Activated CD8-positive, alpha-beta memory T cell treated with anti-CD3 and anti-CD28 coated beads, Interleukin-2, amount 10 ng/mL, durations not matched to agents 7 days and 5 days (primary cell): Measurements from ENCODE around the gene CFAP90. TPM values are rescaled to one million over a fixed set of nuclear protein-coding genes. Genes with fewer than 3 reads are reported as not detected.
A peak's percentile ranks its signal among the peaks of the same experiment; 100 is the strongest.

Source experiments
- ATAC-seq: fragments of 150-1000 bp; cut with Tn5 transposase; one replicate; pipeline ENCODE4 v1.10.0; 2021; ENCODE audit warnings: moderate library complexity
- CTCF ChIA-PET: fragments of 350-600 bp; sonication (Branson Sonifier 250); formaldehyde crosslinking; loops from one replicate; lab custom pipeline; 2021; ENCODE audit warnings: antibody characterized with exemption; lab: Charles Lee
- DNase-seq: peaks from one replicate; pipeline ENCODE4 v3.0.0-alpha.2; 2020
- H3K27ac Mint-ChIP-seq: one replicate; pipeline ENCODE4 v1.8.0; 2021; ENCODE audit warnings: mild to moderate bottlenecking, mixed read lengths
- H3K27me3 Mint-ChIP-seq: one replicate; pipeline ENCODE4 v1.8.0; 2021; ENCODE audit warnings: mixed read lengths
- H3K36me3 Mint-ChIP-seq: one replicate; pipeline ENCODE4 v1.8.0; 2021; ENCODE audit warnings: mild to moderate bottlenecking, mixed read lengths
- H3K4me1 Mint-ChIP-seq: one replicate; pipeline ENCODE4 v1.8.0; 2021; ENCODE audit warnings: mixed read lengths
- H3K4me3 Mint-ChIP-seq: one replicate; pipeline ENCODE4 v1.8.0; 2021; ENCODE audit warnings: mild to moderate bottlenecking, moderate library complexity, mixed read lengths
- H3K9me3 Mint-ChIP-seq: one replicate; pipeline ENCODE4 v1.8.0; 2022; ENCODE audit warnings: low read depth, mixed read lengths
- total RNA-seq, 2 experiments: library from RNA; stranded (reverse); gene quantifications; one replicate each; pipeline ENCODE4 v1.2.3, GENCODE V29; 2021

The CFAP90 gene
- total RNA-seq, 2 experiments from 2014 or later, result not detected

- Mint-ChIP-seq H3K4me3 (no peak overlapping the region), H3K27ac (peak overlapping the region; percentile 80), H3K27me3 (peaks cover 11% of the 10 kb centered on the region), H3K9me3 (no peaks in the 10 kb centered on the region), H3K36me3 (peaks cover 26% of the 10 kb centered on the region), H3K4me1 (peaks cover 24% of the 10 kb centered on the region)
- ATAC-seq (no peak), DNase-seq (no peak)
- CTCF ChIA-PET, result interaction anchor here (1.2 to 2.7 kb wide), 6 partner anchors 11 to 41 kb away, joined by 3 to 14 read pairs (median 6); partner anchors contain the start of genes FASTKD3 and MTRR
Observed at GRCh38 chr5:7857361-7857760, 6.4 kb upstream of the CFAP90 start.

- no peak overlapping the region for H3K4me3 Mint-ChIP-seq
- CTCF ChIA-PET, result interaction anchor here (0.6 to 2.7 kb wide), 5 partner anchors 11 to 111 kb away, joined by 3 to 14 read pairs (median 7); partner anchors contain the start of genes FASTKD3 and MTRR
- peak; percentile 59 for DNase-seq
- H3K9me3 Mint-ChIP-seq, result no peaks in the 10 kb centered on the region
- peaks cover 29% of the 10 kb centered on the region for H3K4me1 Mint-ChIP-seq
- H3K27ac Mint-ChIP-seq, result no peak overlapping the region
- H3K27me3 Mint-ChIP-seq, result peaks cover 16% of the 10 kb centered on the region
- peaks cover 26% of the 10 kb centered on the region for H3K36me3 Mint-ChIP-seq
- peak; percentile 73 for ATAC-seq
Observed at GRCh38 chr5:7856855-7857254, 5.9 kb upstream of the CFAP90 start.

- H3K27ac Mint-ChIP-seq, result no peak overlapping the region
- H3K36me3 Mint-ChIP-seq, result peaks cover 21% of the 10 kb centered on the region
- DNase-seq (no peak), ATAC-seq (no peak)
- CTCF ChIA-PET, result interaction anchor here (2.1 kb wide), 1 partner anchor 17 kb away, joined by 7 read pairs; no protein-coding TSS in a partner anchor
- H3K4me1 Mint-ChIP-seq, result peaks cover 37% of the 10 kb centered on the region
- no peak overlapping the region for H3K4me3 Mint-ChIP-seq
- H3K27me3 Mint-ChIP-seq, result peaks cover 25% of the 10 kb centered on the region
- H3K9me3 Mint-ChIP-seq, result no peaks in the 10 kb centered on the region
Observed at GRCh38 chr5:7855611-7856010, 4.7 kb upstream of the CFAP90 start.

GRCh38 chr5:7852988-7853387, 2.1 kb upstream of the CFAP90 start:
- ATAC-seq, result no peak
- peaks cover 31% of the 10 kb centered on the region for H3K4me1 Mint-ChIP-seq
- H3K4me3 Mint-ChIP-seq, result no peak overlapping the region
- H3K9me3 Mint-ChIP-seq, result no peaks in the 10 kb centered on the region
- peaks cover 4% of the 10 kb centered on the region for H3K36me3 Mint-ChIP-seq
- CTCF ChIA-PET, result no interaction called here
- H3K27me3 Mint-ChIP-seq, result peaks cover 47% of the 10 kb centered on the region
- H3K27ac Mint-ChIP-seq, result no peak overlapping the region
- no peak for DNase-seq

GRCh38 chr5:7852542-7852941, 1.6 kb upstream of the CFAP90 start:
- Mint-ChIP-seq H3K27ac (no peak overlapping the region), H3K9me3 (no peaks in the 10 kb centered on the region), H3K27me3 (peaks cover 50% of the 10 kb centered on the region), H3K4me1 (peaks cover 26% of the 10 kb centered on the region), H3K4me3 (no peak overlapping the region), H3K36me3 (peaks cover 1% of the 10 kb centered on the region)
- DNase-seq, result no peak
- ATAC-seq, result no peak
- CTCF ChIA-PET, result no interaction called here

- Mint-ChIP-seq H3K4me1 (peaks cover 20% of the 10 kb centered on the region), H3K27ac (no peak overlapping the region), H3K36me3 (peaks cover 1% of the 10 kb centered on the region), H3K27me3 (peaks cover 56% of the 10 kb centered on the region), H3K9me3 (no peaks in the 10 kb centered on the region), H3K4me3 (no peak overlapping the region)
- DNase-seq (peak; percentile 53), ATAC-seq (peak; percentile 40)
- CTCF ChIA-PET, result interaction anchor here (2.6 kb wide), 1 partner anchor 8 kb away, joined by 7 read pairs; no protein-coding TSS in a partner anchor
Observed at GRCh38 chr5:7851617-7852289, 820 bp upstream of the CFAP90 start.

- ATAC-seq, result no peak
- no peak overlapping the region for H3K27ac Mint-ChIP-seq
Observed at GRCh38 chr5:7851240-7851592, 283 bp upstream of the CFAP90 start.

GRCh38 chr5:7849681-7850394, 1.1 kb downstream of the CFAP90 start:
- DNase-seq, result no peak
- CTCF ChIA-PET, result interaction anchor here (2.6 kb wide), 1 partner anchor 10 kb away, joined by 7 read pairs; no protein-coding TSS in a partner anchor
- ATAC-seq, result no peak

More at GRCh38 chr5:7851240-7851592, 283 bp upstream of the CFAP90 start:
- CTCF ChIA-PET, result interaction anchor here (2.6 kb wide), 1 partner anchor 9 kb away, joined by 7 read pairs; no protein-coding TSS in a partner anchor
- Mint-ChIP-seq H3K27me3 (peaks cover 56% of the 10 kb centered on the region), H3K9me3 (no peaks in the 10 kb centered on the region), H3K36me3 (peaks cover 1% of the 10 kb centered on the region), H3K4me3 (peak overlapping the region; percentile 41), H3K4me1 (peaks cover 19% of the 10 kb centered on the region)
- DNase-seq, result no peak

GRCh38 chr5:7848296-7848695, 2.6 kb downstream of the CFAP90 start:
- CTCF ChIA-PET, result no interaction called here
- Mint-ChIP-seq H3K36me3 (peaks cover 1% of the 10 kb centered on the region), H3K4me1 (peaks cover 19% of the 10 kb centered on the region), H3K9me3 (no peaks in the 10 kb centered on the region), H3K27ac (no peak overlapping the region), H3K4me3 (no peak overlapping the region), H3K27me3 (peaks cover 67% of the 10 kb centered on the region)
- DNase-seq (no peak), ATAC-seq (no peak)

More at GRCh38 chr5:7849681-7850394, 1.1 kb downstream of the CFAP90 start:
- H3K9me3 Mint-ChIP-seq, result no peaks in the 10 kb centered on the region
- H3K27me3 Mint-ChIP-seq, result peaks cover 60% of the 10 kb centered on the region
- peaks cover 1% of the 10 kb centered on the region for H3K36me3 Mint-ChIP-seq
- peak overlapping the region; percentile 16 for H3K4me3 Mint-ChIP-seq
- no peak overlapping the region for H3K27ac Mint-ChIP-seq
- peaks cover 19% of the 10 kb centered on the region for H3K4me1 Mint-ChIP-seq

GRCh38 chr5:7846327-7846726, 4.6 kb downstream of the CFAP90 start:
- no peak for DNase-seq
- no peaks in the 10 kb centered on the region for H3K9me3 Mint-ChIP-seq
- peaks cover 62% of the 10 kb centered on the region for H3K27me3 Mint-ChIP-seq
- CTCF ChIA-PET, result interaction anchor here (1.5 kb wide), 1 partner anchor 10 kb away, joined by 5 read pairs; no protein-coding TSS in a partner anchor
- H3K36me3 Mint-ChIP-seq, result no peaks in the 10 kb centered on the region
- no peak for ATAC-seq
- no peak overlapping the region for H3K27ac Mint-ChIP-seq
- no peak overlapping the region for H3K4me3 Mint-ChIP-seq
- H3K4me1 Mint-ChIP-seq, result peaks cover 6% of the 10 kb centered on the region

- peaks cover 59% of the 10 kb centered on the region for H3K27me3 Mint-ChIP-seq
Observed at GRCh38 chr5:7845557-7845956, 5.4 kb downstream of the CFAP90 start.

GRCh38 chr5:7844901-7845300, 6.0 kb downstream of the CFAP90 start:
- Mint-ChIP-seq H3K4me3 (no peak overlapping the region), H3K36me3 (no peaks in the 10 kb centered on the region), H3K9me3 (no peaks in the 10 kb centered on the region), H3K27ac (no peak overlapping the region), H3K27me3 (peaks cover 55% of the 10 kb centered on the region), H3K4me1 (peaks cover under 1% of the 10 kb centered on the region)
- DNase-seq (no peak), ATAC-seq (no peak)
- CTCF ChIA-PET, result interaction anchor here (1.5 kb wide), 1 partner anchor 12 kb away, joined by 5 read pairs; no protein-coding TSS in a partner anchor

More at GRCh38 chr5:7845557-7845956, 5.4 kb downstream of the CFAP90 start:
- ATAC-seq (no peak), DNase-seq (no peak)
- CTCF ChIA-PET, result interaction anchor here (1.5 kb wide), 1 partner anchor 11 kb away, joined by 5 read pairs; no protein-coding TSS in a partner anchor
- no peaks in the 10 kb centered on the region for H3K36me3 Mint-ChIP-seq
- H3K4me1 Mint-ChIP-seq, result peaks cover 3% of the 10 kb centered on the region
- H3K4me3 Mint-ChIP-seq, result no peak overlapping the region
- no peak overlapping the region for H3K27ac Mint-ChIP-seq
- H3K9me3 Mint-ChIP-seq, result no peaks in the 10 kb centered on the region

GRCh38 chr5:7842531-7842930, 8.4 kb downstream of the CFAP90 start:
- Mint-ChIP-seq H3K27me3 (peaks cover 34% of the 10 kb centered on the region), H3K36me3 (no peaks in the 10 kb centered on the region), H3K9me3 (no peaks in the 10 kb centered on the region), H3K27ac (no peak overlapping the region), H3K4me1 (no peaks in the 10 kb centered on the region), H3K4me3 (no peak overlapping the region)
- DNase-seq (no peak), ATAC-seq (no peak)
- CTCF ChIA-PET, result no interaction called here
